GM12878 (cell line): ENCODE results near the gene HSPB7. TPM values are rescaled to one million over a fixed set of nuclear protein-coding genes. Genes with fewer than 3 reads are reported as not detected.

Experiments used
- ATAC-seq: fragments of 200-7000 bp; cut with Tn5 transposase; 3 replicates; pipeline ENCODE4 v1.9.1; 2020; ENCODE audit warnings: mild to moderate bottlenecking, moderate library complexity
- BruUV-seq: library from RNA; stranded (reverse); fragments of 400-500 nt; replicated peaks from 2 replicates; lab custom pipeline; 2021; lab: Mats Ljungman, UMichigan
- CTCF ChIA-PET: fragments of 300-600 bp; sonication (Branson Sonifier 250); formaldehyde crosslinking; extraction: SDS; loops from one replicate; lab custom pipeline; 2021; ENCODE audit warnings: inconsistent platforms; lab: Yijun Ruan, JAX
- POLR2A ChIA-PET: fragments of 350-600 bp; formaldehyde crosslinking; extraction: SDS; loops from one replicate; lab custom pipeline; 2021; ENCODE audit warnings: inconsistent platforms; lab: Charles Lee
- RAD21 ChIA-PET: fragments of 300-600 bp; sonication (Branson Sonifier 250); formaldehyde crosslinking; loops from one replicate; lab custom pipeline; 2023; ENCODE audit warnings: antibody characterized with exemption; ENCODE audit not compliant: unreplicated experiment; lab: Charles Lee
- SMC1A ChIA-PET: fragments of 300-600 bp; sonication (Branson Sonifier 250); formaldehyde crosslinking; loops from one replicate; lab custom pipeline; 2023; ENCODE audit not compliant: unreplicated experiment, uncharacterized antibody; lab: Charles Lee
- DNase-seq: peaks from one replicate; pipeline ENCODE4 v3.0.0-alpha.2; 2011; ENCODE audit warnings: low read depth, low spot score
- FAIRE-seq: peaks from 3 replicates; lab custom pipeline; 2011; peaks lifted over from hg19 to GRCh38; lab: Jason Lieb, UNC
- H2AFZ ChIP-seq: 2 replicates; pipeline ENCODE4 v1.6.0; 2011; ENCODE audit warnings: low read depth, low read length, control low read depth; ENCODE audit not compliant: control insufficient read depth
- H3K27ac ChIP-seq: 2 replicates; pipeline ENCODE4 v1.5.1; 2011; ENCODE audit warnings: control low read depth; ENCODE audit not compliant: control insufficient read depth, insufficient read depth
- H3K27me3 ChIP-seq, 2 experiments: replicated peaks in 1 of 2; 2 replicates each; pipeline versions ENCODE4 v1.6.0 to v1.6.1; 2011; ENCODE audit warnings: low read length in 1 of 2; ENCODE audit not compliant: control insufficient read depth in 2 of 2, insufficient read depth in 2 of 2
- H3K36me3 ChIP-seq, 2 experiments: 2 replicates each; pipeline ENCODE4 v1.5.1; 2011; ENCODE audit warnings: low read length in 1 of 2; ENCODE audit not compliant: control insufficient read depth in 2 of 2, insufficient read depth in 2 of 2
- H3K4me1 ChIP-seq: 2 replicates; pipeline ENCODE4 v1.6.1; 2011; ENCODE audit warnings: mild to moderate bottlenecking, low read length, moderate library complexity, mixed read lengths; ENCODE audit not compliant: control insufficient read depth, insufficient read depth
- H3K4me2 ChIP-seq: 2 replicates; pipeline ENCODE4 v1.6.0; 2011; ENCODE audit warnings: control low read depth; ENCODE audit not compliant: control insufficient read depth, insufficient read depth
- H3K4me3 ChIP-seq: fragments of 200-600 bp; sonication (generic); 2 replicates; pipeline ENCODE4 v1.5.1; 2016
- H3K79me2 ChIP-seq: 2 replicates; pipeline ENCODE4 v1.6.0; 2011; ENCODE audit warnings: low read length; ENCODE audit not compliant: control insufficient read depth, insufficient read depth
- H3K9ac ChIP-seq: 2 replicates; pipeline ENCODE4 v1.8.0; 2011; ENCODE audit warnings: low read length, control low read depth, mixed read lengths; ENCODE audit not compliant: control insufficient read depth, insufficient read depth
- H3K9me3 ChIP-seq: replicated peaks from 3 replicates; pipeline ENCODE4 v1.5.1; 2011; ENCODE audit warnings: mild to moderate bottlenecking, low read length; ENCODE audit not compliant: control insufficient read depth, insufficient read depth
- H4K20me1 ChIP-seq: 2 replicates; pipeline ENCODE4 v1.6.0; 2011; ENCODE audit not compliant: control insufficient read depth, insufficient read depth
- CHD4 ChIP-seq: fragments of 200-600 bp; sonication (generic); IDR thresholded peaks from 2 replicates; pipeline ENCODE4 v1.6.1; 2016; ENCODE audit warnings: mild to moderate bottlenecking
- CUX1 ChIP-seq: IDR thresholded peaks from 2 replicates; pipeline ENCODE4 v1.6.1; 2012; ENCODE audit warnings: improper control_type of control experiment, low read depth, low read length; ENCODE audit not compliant: insufficient replicate concordance
- ETV6 ChIP-seq, 2 experiments: fragments of 450-650 bp in 1 of 2; IDR thresholded peaks in 1 of 2; conservative IDR thresholded peaks in 1 of 2; 2 replicates each; pipeline ENCODE4 v1.6.1; 2014; ENCODE audit warnings: antibody characterized with exemption in 1 of 2, borderline replicate concordance in 1 of 2, low read depth in 1 of 2, mild to moderate bottlenecking in 1 of 2, moderate library complexity in 1 of 2
- MEF2B ChIP-seq: fragments of 450-650 bp; IDR thresholded peaks from 2 replicates; pipeline ENCODE4 v1.6.1; 2018; ENCODE audit warnings: mild to moderate bottlenecking, moderate library complexity; ENCODE audit not compliant: partially characterized antibody, poor library complexity, severe bottlenecking
- MTA2 ChIP-seq: fragments of 450-650 bp; IDR thresholded peaks from 2 replicates; pipeline ENCODE4 v1.6.1; 2016; ENCODE audit warnings: low read depth, mild to moderate bottlenecking, moderate library complexity
- MTA3 ChIP-seq: IDR thresholded peaks from 2 replicates; pipeline ENCODE4 v1.6.1; 2012; ENCODE audit warnings: low read length, inconsistent platforms, borderline replicate concordance
- NBN ChIP-seq: fragments of 450-650 bp; IDR thresholded peaks from 2 replicates; pipeline ENCODE4 v1.6.1; 2016
- NFXL1 ChIP-seq: fragments of 450-650 bp; IDR thresholded peaks from 2 replicates; pipeline ENCODE4 v1.6.1; 2017; ENCODE audit warnings: antibody characterized with exemption, mild to moderate bottlenecking, borderline replicate concordance
- PML ChIP-seq: IDR thresholded peaks from 2 replicates; pipeline ENCODE4 v1.6.1; 2012; ENCODE audit warnings: low read length, inconsistent platforms
- TAF1 ChIP-seq: IDR thresholded peaks from 2 replicates; pipeline ENCODE4 v1.6.1; 2011; ENCODE audit warnings: mild to moderate bottlenecking, low read depth, low read length, borderline replicate concordance
- TARDBP ChIP-seq: IDR thresholded peaks from 2 replicates; pipeline ENCODE4 v1.6.1; 2016; ENCODE audit warnings: borderline replicate concordance
- USF1 ChIP-seq: IDR thresholded peaks from 2 replicates; pipeline ENCODE4 v1.6.1; 2011; ENCODE audit warnings: borderline replicate concordance, low read depth, mild to moderate bottlenecking, moderate library complexity, mixed read lengths, low read length; ENCODE audit not compliant: insufficient read depth; ENCODE audit errors: extremely low read length
- ZBTB33 ChIP-seq: fragments of 450-650 bp; IDR thresholded peaks from 2 replicates; pipeline ENCODE4 v1.6.1; 2017; ENCODE audit warnings: mild to moderate bottlenecking
- WGBS: methylation state at CpG from one replicate; pipeline ENCODE4 v1.1.6; 2016; ENCODE audit warnings: low lambda C conversion rate; ENCODE audit not compliant: insufficient replicate concordance, insufficient coverage; ENCODE audit errors: missing lambda C conversion rate; 5-methylcytosine and 5-hydroxymethylcytosine counted together
- in situ Hi-C: fragments of 300-500 bp; cut with MboI; formaldehyde crosslinking; loops from 9 replicates; pipeline ENCODE4 v1.14.3; 2018; ENCODE audit warnings: mixed read lengths
- intact Hi-C: fragments of 100-400 bp; cut with micrococcal nuclease; formaldehyde crosslinking; loops from one replicate; pipeline ENCODE4 v1.14.2; 2022; ENCODE audit not compliant: unreplicated experiment
- polyA plus RNA-seq, 11 experiments: library from polyadenylated mRNA; depleted of rRNA in 4 of 11; unstranded in 6 of 11; stranded (reverse) in 5 of 11; fragments of >200 nt; fragmentation: Nextera tagmentation in 4 of 11; fragmentation: Illumina TruSeq in 1 of 11; extraction: Ambion mirVana in 4 of 11; extraction: Trizol in 1 of 11; gene quantifications; 1 replicate in 1 of 11; 2 replicates in 10 of 11; pipeline versions ENCODE4 v1.2.1 to v1.2.3, GENCODE V29; 2011 to 2016; ENCODE audit warnings: inconsistent platforms in 2 of 11, missing spikeins in 2 of 11, low read depth in 1 of 11
- total RNA-seq, 4 experiments: library from RNA; depleted of rRNA in 3 of 4; stranded (reverse); fragments of >200 nt in 3 of 4; fragmentation: Illumina TruSeq in 1 of 4; extraction: Trizol in 1 of 4; gene quantifications; 2 replicates each; pipeline versions ENCODE4 v1.2.1 to v1.2.3, GENCODE V29; 2013 to 2021

HSPB7 gene
- total and polyA plus RNA-seq, 10 of the 15 experiments (the other 5 are each of a cell fraction or from before 2014, with no cell fraction given), result 0.34 TPM; not detected in 9

GRCh38 chr1:15966081-15966955 lies 51.5 kb downstream of the HSPB7 start:
- ChIA-PET POLR2A (interaction anchor here (0.6 to 5.4 kb wide), 9 partner anchors 8 to 178 kb away, joined by 3 to 47 read pairs (median 4); partner anchors contain the start of genes SPEN and ZBTB17), CTCF (interaction anchor here (1.0 to 10.1 kb wide), 5 partner anchors 8 to 133 kb away, joined by 3 to 68 read pairs (median 5); partner anchors contain the start of gene ZBTB17), SMC1A (interaction anchor here (0.5 to 9.1 kb wide), 9 partner anchors 9 to 151 kb away, joined by 3 to 78 read pairs (median 3); partner anchors contain the start of gene ZBTB17), RAD21 (interaction anchor here (0.6 to 9.8 kb wide), 11 partner anchors 8 to 151 kb away, joined by 3 to 116 read pairs (median 6); partner anchors contain the start of genes SRARP and ZBTB17)
- in situ Hi-C loops (no loop called here), intact Hi-C loops (loop anchor here (1.0 to 5.0 kb wide), 3 partner anchors 9 to 119 kb away; partner anchors contain the start of gene SPEN)
- no peak overlapping the region for H2AFZ ChIP-seq
- BruUV-seq, result TSS peak; percentile 66
- peak; percentile 96 for FAIRE-seq
- no peaks in the 10 kb centered on the region for H3K27me3 ChIP-seq
- peak overlapping the region; percentile 58 for H3K9ac ChIP-seq
- peak overlapping the region; percentile 99 for H3K4me2 ChIP-seq
- H3K4me3 ChIP-seq, result peak overlapping the region; percentile 43; the same call in 1 of the 2 replicates
- peaks cover 55% of the 10 kb centered on the region for H3K4me1 ChIP-seq
- DNase-seq, result peak; percentile 94
- peaks cover 8 to 17% of the 10 kb centered on the region in 2 experiments for H3K36me3 ChIP-seq
- peaks cover 29% of the 10 kb centered on the region for H3K79me2 ChIP-seq
- no peaks in the 10 kb centered on the region for H4K20me1 ChIP-seq
- 13% methylated on average over 18 of the region's 18 CpGs for WGBS
- peak; percentile 80 for ATAC-seq
- peak overlapping the region; percentile 87 for H3K27ac ChIP-seq
- peaks cover 6% of the 10 kb centered on the region; the same call in 2 of the 3 replicates for H3K9me3 ChIP-seq
- TF ChIP-seq MEF2B, result peak; percentile 94
- TF ChIP-seq ETV6 (conservative IDR thresholded peaks at IDR 0.05 in 1 of 2, IDR thresholded peaks at IDR 0.05 in 1 of 2; ENCODE audit: borderline replicate concordance in 1 of 2, low read depth in 1 of 2), result peak in 1 of 2 experiments; percentile 73; a peak in 2 of 4 replicates
- TF ChIP-seq TARDBP, result no peak
- TF ChIP-seq CUX1, result no peak
- TF ChIP-seq PML, result no peak
- no peak for TF ChIP-seq NFXL1
- no peak for TF ChIP-seq CHD4
- TF ChIP-seq ZBTB33, result no peak
- peak; percentile 97 for TF ChIP-seq MTA2
- peak; percentile 89 for TF ChIP-seq NBN
- no peak for TF ChIP-seq USF1
- 0 out of 2 replicates have a peak, but pooled peaks have one; percentile 40 for TF ChIP-seq TAF1
- TF ChIP-seq MTA3, result peak; percentile 70; the same call in 1 of the 2 replicates
